Coronary artery (tissue), 2 donors: Measurements from ENCODE around the gene PSMG3.

Experiments
- DNase-seq: peaks from one replicate; pipeline ENCODE4 v3.0.0-alpha.2; 2017; ENCODE audit warnings: low spot score
- H3K27ac ChIP-seq, 2 donors: fragments of 200-600 bp; sonication (generic); one replicate each; pipeline ENCODE4 v1.5.1; 2016 to 2019
- H3K4me3 ChIP-seq: fragments of 200-600 bp; sonication (generic); 2 replicates; pipeline ENCODE4 v1.5.1; 2016; ENCODE audit warnings: mild to moderate bottlenecking, moderate library complexity
- CTCF ChIP-seq: fragments of 200-600 bp; sonication (generic); IDR thresholded peaks from one replicate; pipeline ENCODE4 v1.5.1; 2019; ENCODE audit warnings: antibody characterized with exemption

The PSMG3 gene

DNA sequence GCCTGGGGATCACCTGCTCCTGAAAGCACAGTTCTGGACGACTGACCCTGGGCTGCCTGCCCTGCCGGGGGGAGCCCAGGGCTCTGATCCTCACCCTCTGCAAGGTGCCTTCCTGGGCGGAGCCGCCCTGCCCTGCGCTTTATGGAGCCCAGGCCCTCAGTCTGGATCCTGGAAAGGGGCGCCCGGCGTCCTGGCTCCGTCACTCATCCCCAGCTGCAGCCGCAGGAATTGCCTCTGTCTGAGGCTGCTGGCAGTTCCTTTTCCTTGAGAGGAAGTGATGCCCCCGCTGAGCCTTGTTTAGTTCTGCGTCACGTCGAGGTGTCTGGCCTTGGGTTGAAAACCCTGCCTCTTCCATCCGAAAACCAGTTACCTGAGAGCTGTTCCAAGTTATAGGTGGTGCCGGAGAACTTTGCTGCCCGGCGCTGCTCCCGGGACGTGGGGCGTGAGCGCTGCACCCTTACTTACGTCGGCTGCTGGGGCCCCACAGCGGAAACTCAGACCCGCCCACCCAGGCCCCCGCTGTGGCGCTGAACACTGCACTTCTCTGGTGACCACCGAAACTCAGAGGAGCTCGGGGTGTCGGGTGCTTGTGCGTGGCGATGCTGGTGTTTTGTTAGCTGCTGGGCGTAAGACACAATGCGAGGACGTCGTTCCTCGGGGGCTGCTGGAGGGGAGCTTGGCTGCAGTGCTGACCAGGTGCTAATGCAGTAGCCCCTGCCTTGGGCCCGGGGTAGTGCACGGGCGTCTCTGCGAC is 34.0 kb downstream of the PSMG3 start:
- peak overlapping the region; percentile 89 for H3K4me3 ChIP-seq
- no peak for TF ChIP-seq CTCF
- DNase-seq = peak; percentile 77
- H3K27ac ChIP-seq = peak overlapping the region; percentile 99 to 100

DNA sequence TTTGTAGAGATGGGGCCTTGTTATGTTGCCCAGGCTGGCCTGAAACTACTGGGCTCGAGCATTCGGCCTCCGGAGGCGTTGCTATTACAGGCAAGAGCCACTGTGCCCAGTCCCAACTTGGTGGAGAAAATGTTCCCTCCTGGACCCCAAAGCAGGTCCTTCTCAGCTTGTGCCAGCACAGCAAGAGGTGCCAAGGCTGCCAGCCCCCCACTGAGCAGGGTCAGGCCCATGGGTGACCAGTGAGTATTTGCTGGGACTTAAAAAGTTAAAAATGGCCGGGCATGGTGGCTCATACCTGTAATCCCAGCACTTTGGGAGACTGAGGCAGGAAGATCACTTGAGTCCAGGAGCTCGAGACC is 34.8 kb downstream of the PSMG3 start:
- no peak overlapping the region for H3K4me3 ChIP-seq
- DNase-seq = no peak
- TF ChIP-seq CTCF = no peak
- H3K27ac ChIP-seq = peak overlapping the region; percentile 99 to 100

GRCh38 chr7:1534330-1535099 is 35.3 kb downstream of the PSMG3 start:
- no peak for TF ChIP-seq CTCF
- peak; percentile 81 for DNase-seq

GRCh38 chr7:1533547-1534329 is 36.1 kb downstream of the PSMG3 start:
- peak; percentile 87 for DNase-seq
- H3K4me3 ChIP-seq = peak overlapping the region; percentile 96
- peak overlapping the region; percentile 99 to 100 for H3K27ac ChIP-seq
- TF ChIP-seq CTCF = no peak

More at GRCh38 chr7:1534330-1535099, 35.3 kb downstream of the PSMG3 start:
- Histone ChIP-seq H3K4me3 (peak overlapping the region; percentile 96), H3K27ac (peak overlapping the region; percentile 99 to 100)

GRCh38 chr7:1533255-1533546 is 36.6 kb downstream of the PSMG3 start:
- TF ChIP-seq CTCF = no peak
- peak overlapping the region; percentile 96 for H3K4me3 ChIP-seq
- no peak for DNase-seq

DNA sequence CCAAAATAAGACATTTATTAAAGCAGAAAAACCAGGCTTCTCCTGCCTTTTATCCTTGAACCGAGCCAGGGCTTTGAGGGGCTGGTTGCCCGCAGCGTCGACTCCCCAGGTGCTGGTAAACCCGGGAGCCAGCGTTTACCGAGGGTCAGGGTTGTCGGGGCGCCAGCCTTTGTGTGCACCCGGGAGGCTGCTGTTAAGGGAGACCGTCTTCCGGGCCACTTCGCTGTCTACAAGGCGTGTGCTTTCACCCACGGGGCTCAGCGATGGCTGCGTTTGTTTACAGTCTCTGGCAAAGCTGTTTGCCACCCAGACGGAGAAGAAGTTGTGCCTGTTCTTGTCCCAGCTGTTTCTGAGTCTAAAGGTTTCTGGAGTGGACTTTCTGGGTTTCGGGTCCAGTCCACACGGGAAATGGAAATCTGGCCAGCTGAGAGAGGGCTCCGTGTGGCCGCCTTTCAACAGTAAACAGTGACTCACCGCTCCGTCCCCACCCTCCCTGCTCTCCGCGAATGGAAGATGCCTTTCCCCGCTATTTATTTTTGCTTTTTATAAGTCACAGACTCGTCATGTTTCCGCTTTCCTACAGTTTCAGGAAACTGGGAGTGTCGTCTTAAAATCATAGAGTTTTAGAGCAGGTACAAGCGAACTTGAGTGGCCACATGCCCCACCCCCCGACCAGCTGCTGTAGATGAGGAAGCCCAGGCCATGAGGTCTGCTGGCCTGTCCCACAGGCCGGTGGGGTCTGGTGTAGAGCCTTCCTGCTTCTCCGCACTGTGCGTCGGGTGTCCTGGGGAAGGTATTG is 37.2 kb downstream of the PSMG3 start:
- Histone ChIP-seq H3K4me3 (peak overlapping the region; percentile 96), H3K27ac (peak overlapping the region; percentile 99 to 100)
- no peak for TF ChIP-seq CTCF
- DNase-seq = peak; percentile 95

More at GRCh38 chr7:1533255-1533546, 36.6 kb downstream of the PSMG3 start:
- H3K27ac ChIP-seq = peak overlapping the region; percentile 99 to 100
